Measurements from ENCODE around the gene ALG8.
A peak's percentile ranks its signal among the peaks of the same experiment; 100 is the strongest.

The ALG8 gene

DNA sequence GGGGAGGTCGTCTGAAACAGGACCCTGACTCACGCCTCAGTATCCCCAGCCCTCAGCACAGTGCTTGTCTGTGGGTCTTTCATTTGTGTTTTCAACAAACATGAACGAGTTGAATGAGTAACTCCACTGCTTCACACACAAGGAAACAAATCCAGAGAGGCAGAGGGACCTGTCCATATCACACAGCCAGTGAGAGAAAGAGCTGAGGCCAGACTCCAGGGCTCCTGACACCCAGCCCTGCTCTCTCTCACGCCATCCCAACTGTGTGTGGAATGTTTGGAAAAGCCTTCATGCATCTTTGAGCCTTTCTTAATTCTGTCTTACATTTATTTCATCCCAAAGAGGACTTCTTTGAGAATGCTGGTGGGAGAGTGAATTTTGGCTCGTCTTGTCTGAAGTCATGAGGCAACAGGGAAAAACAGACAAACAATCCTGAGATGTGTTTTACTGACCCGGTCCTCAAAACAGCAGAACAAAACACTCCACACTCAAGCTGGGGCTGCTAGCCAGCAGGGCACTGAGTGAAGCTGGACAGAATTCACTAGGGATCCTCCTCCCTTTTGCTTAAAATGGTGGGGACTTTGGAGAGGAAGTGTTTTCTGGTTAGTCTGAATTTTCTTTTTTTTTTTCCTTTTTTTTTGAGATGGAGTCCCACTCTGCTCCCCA is 19.7 kb upstream of the ALG8 start:
- DNase-seq, result no peak

DNA sequence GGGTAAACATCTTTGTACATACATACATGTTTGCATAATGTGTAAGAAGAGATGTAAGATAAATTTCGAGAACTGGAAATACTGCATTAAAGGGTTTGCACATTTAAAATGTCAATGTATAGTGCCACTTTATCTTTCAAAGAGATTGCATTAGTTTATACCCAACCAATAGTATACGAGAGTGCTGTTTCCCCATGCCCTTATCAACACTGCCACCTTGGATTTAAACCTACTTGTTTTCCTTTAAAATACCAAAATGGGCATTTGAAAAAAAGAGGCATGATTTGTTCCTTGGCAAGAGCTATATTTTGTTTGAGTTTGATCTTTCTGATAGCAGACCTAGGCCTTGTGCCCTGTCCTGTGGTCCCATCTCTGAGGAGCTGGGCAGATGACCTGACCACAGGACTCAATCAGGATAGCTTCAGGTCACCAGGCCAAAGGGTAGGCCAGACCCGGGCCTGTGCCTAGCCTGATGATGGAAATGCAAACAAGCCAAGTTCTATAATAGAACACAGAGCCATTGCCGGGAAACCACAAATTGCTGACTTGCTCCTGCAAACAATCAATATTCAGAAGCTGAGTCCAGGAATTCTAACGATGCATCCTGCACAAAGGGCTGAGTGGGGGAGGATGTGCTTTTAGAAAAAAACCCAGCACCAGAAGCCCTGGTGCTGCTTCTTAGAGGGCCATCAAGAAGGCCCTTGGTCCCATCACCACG is 16.9 kb upstream of the ALG8 start:
- DNase-seq, result no peak

DNA sequence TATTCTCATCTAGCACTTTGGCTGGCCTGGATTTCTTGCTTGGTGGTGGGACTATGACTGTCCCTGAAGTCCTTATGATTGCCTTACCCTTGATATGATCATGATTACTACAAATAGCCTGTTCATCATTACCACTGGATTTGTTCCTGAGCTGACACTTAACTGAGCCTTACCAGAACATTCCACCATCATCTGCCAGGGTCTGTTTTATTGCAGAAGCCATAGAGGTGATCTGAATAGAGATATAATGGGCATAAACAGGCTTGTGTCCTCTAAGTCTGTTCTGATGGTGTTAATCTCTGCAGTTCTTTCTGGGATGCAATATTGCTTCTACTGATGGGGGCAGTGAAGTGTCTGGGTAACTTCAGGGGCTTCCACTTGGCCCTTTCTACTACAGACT is 12.4 kb upstream of the ALG8 start:
- DNase-seq, result no peak

DNA sequence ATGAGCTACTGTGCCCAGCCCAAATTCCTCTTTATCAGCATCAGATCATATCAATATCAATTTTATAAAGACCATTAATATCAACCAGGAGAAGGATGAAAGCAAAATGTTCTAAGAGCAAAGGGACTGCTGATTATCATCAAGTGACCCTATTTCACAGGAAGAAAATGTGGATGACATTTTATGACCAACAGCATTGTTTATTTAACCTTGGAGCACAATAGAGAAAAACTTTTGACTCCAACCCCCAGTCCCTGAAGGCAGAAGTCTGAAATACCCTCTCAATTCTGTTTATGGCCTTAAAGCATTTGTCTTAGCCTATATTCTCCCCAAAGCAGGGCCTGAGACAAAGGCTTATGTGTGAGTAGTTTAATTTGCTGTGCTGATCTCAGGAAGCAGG is 11.3 kb upstream of the ALG8 start:
- no peak for DNase-seq

DNA sequence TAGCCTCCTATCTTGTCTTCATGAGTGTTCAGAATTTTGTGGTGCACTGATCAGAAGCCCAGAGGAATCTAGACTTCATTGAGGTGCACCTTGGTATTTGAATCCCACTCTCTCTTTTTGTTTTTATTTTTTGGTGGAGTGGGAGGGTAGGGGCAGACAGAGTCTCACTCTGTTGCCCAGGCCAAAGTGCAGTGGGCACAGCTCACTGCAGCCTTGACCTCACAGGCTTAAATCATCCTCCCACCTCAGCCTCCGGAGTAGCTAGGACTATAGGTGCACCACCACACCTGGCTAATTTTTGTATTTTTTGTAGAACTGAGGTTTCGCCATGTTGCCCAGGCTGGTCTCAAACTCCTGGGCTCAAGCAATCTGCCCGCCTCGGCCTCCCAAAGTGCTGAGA is 10.9 kb upstream of the ALG8 start:
- DNase-seq, result no peak

DNA sequence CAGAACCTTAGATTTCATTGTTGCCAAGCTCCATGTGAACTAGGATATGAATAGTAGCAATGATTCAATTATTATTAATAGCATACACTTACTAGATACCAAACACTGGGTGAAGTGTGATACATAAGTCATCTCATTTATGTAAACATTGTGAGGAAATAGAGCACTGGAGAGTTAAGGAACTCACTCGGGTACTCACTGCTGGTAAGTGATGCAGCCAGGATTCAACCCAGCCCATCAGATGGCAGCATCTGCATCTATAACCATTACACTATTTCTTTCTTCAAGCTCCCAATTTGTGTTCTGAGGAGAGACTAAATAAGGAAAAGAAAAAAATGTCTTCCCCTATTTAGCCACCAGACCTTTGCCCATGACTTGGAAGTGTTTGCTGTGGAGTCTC is 10.2 kb upstream of the ALG8 start:
- DNase-seq, result peak; percentile 8

DNA sequence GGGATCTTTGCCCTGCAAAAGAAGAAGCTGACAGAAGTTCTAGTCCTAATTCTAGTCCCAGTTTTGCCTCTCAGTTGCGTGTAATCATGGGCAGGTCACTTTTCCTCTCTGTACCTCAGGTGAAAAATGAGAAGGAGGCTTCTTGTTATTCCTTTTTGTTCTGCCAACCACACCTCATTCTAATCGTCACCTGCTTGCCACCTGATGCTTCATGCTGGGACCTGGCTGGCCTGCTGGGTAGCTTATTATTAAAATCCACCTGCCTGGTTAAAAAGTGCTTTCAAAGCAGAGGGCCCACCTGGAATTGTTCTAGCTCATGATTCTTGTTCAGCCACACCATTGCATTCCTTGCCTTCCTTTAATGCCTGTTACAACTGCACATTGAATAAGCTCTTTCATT is 8.4 kb upstream of the ALG8 start:
- no peak for DNase-seq

DNA sequence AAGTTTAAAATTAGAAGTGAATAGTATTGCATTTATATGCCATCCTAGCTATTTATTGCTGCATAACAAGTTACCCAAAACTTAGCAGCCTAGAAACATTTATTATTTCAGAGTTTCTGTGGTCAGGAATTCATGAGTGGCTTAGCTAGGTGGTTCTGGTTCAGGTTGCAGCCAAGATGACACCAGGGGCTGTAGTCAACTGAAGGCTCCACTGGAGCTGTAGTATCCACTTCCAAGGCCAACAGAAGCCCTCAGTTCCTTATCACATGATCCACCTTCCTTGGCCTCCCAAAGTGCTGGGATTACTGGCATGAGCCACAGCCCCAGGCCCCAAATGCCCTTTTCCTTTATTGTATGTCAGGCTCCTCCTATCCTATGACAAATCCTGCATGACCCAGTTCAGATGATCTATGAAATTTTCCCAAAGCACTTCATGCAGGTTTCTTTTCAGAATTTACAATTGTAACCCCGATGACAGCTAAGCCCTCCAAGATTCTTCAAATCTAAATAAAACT is 6.1 kb upstream of the ALG8 start:
- no peak for DNase-seq

DNA sequence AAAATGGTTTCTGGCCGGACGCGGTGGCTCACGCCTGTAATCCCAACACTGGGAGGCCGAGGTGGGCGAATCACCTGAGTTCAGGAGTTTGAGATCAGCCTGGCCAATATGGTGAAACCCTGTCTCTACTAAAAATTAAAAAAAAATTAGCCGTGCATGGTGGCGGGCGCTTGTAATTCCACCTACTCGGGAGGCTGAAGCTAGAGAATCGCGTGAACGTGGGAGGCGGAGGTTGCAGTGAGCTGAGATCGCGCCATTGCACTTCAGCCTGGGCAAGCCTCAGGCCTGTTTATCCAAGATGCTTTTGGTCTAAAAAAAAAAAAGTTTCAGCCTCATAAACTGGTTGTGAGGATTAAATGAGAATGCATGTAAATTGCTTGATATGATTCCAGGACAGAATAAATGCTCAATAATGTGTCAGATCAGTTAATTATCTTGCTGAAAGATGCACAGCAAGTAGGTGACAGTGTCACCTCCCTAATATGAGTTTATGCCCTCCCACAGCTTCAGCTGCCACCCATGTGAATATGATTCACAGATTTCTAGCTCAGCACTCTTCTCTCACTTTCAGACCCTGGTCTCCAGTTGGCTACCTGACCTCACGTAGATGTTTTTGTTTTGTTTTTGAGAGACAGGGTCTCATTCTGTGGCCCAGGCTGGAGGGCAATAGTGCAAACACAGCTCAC is 1.1 kb upstream of the ALG8 start:
- DNase-seq, result no peak

DNA sequence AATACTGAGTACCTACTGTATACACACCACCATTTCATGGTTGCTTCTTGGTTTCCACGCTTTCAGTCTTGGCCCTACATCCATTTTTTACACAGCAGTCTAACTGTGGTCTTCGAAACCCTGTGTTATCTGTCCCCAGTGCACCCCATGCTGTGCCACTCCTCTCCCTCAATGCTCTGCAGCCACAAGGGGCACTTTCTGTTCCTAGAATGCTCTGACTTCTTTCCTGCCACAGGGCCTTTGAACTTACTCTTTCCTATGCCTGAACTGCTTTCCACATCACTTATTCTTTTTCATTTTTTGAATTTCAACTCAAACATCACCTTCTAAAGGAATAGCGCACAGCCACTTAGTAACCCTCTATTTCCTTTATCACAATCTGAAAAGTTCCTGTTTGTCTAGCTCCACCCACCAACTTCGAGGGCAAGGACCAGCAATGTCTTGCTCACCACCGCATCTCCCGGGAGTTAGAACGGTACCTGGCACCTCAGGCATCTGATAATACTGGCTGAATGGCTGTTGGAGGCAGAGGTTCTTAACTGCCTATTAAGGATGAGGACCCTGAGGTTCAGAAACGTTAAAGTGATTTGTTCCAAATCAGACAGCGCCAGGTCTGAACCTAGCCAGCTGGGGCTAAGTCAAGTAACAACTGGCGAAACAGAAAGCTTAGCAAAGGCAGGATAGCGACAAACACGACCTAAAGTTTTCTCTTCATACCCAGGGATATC is 568 bp downstream of the ALG8 start:
- peak; percentile 31 for DNase-seq

DNA sequence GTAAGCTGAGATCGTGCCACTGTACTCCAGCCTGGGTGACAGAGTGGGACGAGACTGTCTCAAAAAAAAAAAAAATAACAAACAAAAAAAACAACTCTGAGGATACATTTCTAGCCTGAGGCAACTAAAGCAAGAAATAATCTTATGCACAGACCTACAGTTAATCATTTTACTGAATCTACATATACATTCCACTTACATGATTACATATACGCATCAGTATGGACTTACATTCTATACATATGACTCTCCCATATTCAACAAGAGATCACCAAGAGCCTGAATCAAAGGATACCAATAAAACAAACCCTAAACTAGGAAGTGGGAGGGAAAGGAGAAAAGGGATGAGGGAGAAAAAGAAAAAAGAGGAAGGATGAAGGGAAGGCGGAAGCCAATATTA is 1.1 kb downstream of the ALG8 start:
- no peak for DNase-seq

DNA sequence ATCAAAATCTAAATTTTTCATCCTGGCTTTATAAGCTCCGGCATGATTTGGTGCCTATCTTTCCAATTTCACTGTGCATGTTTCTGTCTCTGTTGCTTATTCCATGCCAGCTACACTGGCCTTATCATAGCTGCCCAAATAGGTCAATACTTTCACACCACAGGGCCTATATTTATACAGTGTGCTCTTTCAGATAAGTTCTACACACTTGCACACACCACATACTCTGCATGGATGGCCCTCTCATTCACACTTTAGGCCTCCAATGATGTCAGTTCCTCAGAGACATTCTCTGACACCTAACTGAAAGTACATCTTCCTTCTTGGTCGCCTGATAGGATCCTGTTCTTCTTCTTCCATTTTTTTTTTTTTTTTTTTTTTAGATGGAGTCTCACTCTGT is 7.0 kb downstream of the ALG8 start:
- no peak for DNase-seq

DNA sequence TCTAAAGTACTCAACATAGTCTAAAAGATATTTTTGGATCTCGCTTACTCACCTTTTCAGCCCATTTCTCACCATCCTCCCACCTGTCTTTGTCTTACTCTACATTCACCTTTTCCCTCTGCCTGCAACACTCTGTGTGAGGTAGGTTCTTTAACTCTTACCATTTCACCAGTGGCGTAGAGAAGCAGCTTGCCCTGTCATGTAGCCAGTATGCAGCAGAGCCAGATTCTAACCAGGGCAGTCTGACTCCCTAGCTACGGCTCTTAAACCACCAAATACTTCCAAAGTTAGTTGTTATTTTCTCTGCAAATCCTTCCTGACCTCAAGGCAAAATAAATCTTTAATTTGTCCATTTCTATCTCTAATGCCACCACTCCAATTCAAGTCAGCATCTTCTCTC is 7.5 kb downstream of the ALG8 start:
- DNase-seq, result no peak

DNA sequence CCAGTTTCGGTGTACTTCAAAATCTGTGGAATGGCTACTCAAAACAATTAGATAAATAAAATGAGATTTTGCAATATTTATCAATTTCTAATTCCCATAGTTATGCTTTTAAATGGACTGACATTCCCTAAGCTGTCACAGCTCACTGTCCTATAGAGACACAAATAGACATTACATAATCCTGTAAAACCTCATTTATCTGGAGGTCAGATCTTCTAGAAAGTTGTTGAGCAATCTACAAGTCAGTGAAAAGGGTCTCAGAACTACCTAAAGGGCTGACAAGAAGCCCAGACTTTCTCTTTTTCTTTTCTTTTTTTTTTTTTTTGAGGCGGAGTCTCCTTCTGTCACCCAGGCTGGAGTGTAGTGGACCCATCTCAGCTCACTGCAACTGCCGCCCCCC is 12.0 kb downstream of the ALG8 start:
- DNase-seq, result no peak

DNA sequence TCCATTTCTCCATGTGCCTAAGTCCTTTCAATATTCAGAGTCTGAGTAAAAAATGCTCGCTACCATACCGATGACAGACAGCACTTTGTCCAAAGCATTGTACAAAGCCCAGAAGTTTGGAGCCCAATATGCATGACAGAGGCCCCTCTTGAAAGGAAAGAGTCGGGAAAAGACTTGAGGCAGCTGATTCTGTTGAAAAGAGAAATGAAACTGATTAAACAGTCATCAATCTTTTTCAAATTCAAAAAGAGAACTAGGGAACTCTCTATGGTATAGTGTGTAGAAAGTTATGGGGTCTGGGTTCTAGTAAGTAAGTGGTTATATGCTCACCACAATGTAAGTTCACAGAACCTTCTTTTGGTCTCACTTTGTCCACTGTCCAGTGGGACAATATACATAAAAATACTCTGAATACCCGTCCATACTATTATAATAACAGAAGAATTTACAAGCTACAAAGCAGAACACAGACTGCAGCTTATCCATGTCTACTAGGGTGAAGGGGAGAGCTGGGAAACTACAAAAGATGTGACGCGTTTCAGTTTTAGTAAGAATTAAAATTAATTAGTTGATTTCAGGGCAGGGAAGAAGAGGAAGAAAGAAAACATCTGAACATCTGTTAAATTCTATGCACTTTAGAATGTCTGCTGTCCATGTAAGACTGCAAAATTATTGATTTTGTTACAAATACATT is 26.7 kb downstream of the ALG8 start:
- DNase-seq, result no peak

DNA sequence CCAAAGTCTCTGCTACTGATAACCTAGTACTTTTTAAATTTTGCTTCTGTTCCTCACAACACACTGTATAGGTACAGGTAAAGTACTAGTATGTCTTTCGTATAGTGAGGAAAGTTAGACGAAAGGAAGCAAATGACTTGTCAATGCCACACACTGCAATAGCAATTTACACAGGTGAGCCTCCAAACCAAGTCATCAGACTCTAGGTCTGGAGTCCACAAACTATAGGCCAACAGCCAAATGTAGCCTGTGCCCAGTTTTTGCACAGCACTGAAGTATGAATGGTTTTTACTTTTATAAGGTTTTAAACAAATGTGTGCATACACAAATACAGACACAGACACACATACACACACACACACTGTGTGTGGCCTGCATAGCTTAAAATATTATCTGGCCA is 28.1 kb downstream of the ALG8 start:
- DNase-seq, result no peak

DNA sequence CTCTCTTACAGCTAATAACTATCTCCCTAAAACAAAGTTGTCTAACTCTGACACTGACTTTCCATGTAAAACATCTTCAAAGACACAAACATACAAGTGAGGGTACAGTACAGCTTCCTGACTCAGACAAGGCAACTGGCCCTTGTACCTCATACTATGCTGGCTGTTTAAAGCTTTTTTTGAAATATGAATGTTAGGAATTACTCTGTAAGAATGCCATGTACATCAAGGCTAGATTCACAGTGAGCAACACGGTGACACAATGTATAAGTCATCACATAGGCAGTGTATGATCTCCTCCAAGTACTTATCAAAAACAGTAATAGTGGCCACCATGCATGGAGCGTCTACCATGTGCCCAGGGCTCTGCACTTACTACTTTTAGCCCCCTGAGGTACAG is 28.6 kb downstream of the ALG8 start:
- no peak for DNase-seq

DNA sequence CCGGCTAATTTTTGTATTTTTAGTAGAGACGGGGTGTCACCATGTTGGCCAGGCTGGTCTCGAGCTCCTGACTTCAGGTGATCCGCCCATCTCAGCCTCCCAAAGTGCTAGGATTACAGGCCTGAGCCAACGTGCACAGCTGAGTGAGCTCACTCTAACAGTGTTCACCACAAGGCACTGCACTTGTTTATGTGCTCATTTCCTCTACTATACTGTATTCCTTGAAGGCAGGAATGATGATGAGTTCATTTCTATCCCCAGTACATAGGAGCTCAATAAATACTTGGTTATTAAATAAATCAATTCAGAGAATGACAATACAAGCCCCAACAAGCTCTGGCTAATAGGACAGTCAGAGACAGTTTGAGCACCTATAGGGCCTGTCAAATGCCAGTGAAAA is 29.1 kb downstream of the ALG8 start:
- DNase-seq, result no peak

DNA sequence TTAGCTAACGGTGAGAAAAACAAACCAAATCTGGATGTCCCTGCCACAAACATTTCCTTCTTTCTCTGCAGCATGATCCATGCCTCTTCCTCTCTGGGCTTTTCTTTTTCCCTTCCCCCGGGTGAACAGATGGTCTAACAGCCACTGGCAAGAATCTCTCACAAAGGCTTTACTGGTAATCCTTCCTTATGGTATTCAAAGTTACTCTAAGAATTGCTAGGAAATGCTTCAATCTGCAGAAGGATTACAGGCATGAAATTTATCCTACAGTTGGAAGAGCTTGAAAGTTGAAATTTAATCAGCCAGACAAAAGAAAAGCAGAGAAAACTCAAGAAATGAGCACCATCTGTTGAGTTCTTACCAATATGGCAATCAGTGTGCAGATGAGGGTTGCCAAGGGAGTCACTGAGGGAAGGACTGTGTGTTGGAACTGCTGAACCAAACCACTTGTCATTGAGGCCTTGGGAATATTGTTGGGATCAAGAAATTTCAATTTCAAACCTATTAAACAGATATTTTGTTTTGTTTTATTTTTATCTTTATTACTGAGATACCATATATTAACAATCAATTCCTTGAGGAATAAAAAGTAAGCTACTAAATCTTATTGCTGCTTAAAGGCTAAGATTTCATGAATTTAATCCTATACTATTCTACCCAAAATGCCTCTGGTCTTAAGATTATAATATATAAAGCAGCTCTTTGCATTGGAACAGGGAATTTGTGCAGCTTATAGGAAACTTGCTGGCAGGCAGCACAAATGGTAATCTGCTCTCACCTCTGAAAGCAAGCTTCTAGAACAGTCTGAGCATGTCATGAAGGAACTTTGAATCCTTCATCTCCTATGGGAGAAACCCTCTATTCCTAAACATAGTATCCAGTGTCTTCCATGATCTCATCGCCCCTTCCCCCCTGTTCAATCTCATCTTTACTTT is 30.1 kb downstream of the ALG8 start:
- no peak for DNase-seq

DNA sequence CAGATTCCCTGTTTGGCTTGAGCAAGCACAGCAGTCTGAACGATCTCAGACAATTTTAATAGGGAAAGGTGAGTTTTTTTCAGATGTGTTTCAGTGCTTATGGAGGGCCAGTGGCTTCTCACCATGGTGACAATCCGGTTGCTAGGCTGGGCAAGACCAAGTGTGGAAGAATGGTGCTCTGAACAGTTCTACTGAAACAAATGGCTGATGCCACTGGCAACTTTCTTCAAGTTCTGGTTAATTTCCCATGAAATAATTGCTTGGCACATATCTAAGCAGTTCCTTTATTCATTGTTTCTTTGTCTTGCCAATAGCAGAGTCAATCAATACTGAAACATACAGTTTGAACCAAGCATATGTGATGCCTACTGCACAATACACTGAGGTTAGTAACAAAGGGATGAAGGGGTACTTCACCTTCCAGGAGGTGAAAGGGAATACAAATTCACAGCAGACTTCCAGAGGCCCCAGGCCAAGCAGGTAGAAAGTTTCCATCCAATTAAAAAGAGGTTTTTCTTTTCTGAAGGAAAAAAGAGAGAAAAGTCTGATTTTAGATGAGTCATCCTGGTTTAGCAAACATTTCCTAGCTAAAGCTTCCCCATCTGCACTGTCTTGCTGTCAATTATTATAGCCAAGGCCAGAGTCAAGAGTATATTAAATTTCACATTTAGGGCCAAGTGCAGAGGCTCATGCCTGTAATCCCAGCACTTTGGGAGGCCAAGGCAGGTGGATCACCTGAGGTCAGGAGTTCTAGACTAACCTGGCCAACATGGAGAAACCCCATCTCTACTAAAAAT is 38.6 kb downstream of the ALG8 start:
- DNase-seq, result no peak

DNA sequence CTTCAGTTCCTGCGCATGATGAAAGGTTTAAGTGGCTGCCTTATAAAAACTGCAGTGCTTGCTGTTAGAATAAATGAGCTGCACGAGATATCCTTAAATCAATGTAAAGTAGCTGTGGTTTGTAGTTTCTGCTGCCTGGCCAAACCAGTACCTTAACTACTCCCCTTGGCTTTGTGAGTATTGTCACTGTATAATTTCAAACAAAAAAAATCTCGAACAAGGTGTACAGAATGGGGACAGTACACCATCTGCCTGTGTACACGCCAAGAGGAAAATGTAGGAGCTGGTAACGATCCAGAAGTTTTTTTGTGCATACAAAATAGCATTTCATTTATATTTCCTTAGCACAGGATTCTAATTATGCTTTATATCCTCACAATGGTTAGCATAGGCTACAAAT is 39.2 kb downstream of the ALG8 start:
- DNase-seq, result no peak

Measured in CD4-positive, alpha-beta T cell treated with Interleukin-12 subunit alpha and Interleukin-12 subunit beta, for 1 hour (primary cell).